Cardiac septum (tissue), 1 donor: ENCODE results near the gene TSPAN4. TPM values are rescaled to one million over a fixed set of nuclear protein-coding genes. Genes with fewer than 3 reads are reported as not detected.

Source experiments
- DNase-seq: peaks from one replicate; pipeline ENCODE4 v3.0.0-alpha.2; 2020; ENCODE audit warnings: low spot score
- intact Hi-C: fragments of 100-400 bp; cut with DNase I; formaldehyde crosslinking; loops from one replicate; pipeline ENCODE4 v1.14.0; 2022
- total RNA-seq: library from RNA; stranded (reverse); fragmentation: NEBNext Ultra II Directional; extraction: Animal tissue kit (Norgen Biotek cat#: 25700); gene quantifications from one replicate; pipeline ENCODE4 v1.2.1, GENCODE V29; 2021
- donor health status: DM: no; HTN: no; CAD: no.

Gene TSPAN4
- total RNA-seq, 1 donor from 2014 or later: 27.9 TPM

DNA sequence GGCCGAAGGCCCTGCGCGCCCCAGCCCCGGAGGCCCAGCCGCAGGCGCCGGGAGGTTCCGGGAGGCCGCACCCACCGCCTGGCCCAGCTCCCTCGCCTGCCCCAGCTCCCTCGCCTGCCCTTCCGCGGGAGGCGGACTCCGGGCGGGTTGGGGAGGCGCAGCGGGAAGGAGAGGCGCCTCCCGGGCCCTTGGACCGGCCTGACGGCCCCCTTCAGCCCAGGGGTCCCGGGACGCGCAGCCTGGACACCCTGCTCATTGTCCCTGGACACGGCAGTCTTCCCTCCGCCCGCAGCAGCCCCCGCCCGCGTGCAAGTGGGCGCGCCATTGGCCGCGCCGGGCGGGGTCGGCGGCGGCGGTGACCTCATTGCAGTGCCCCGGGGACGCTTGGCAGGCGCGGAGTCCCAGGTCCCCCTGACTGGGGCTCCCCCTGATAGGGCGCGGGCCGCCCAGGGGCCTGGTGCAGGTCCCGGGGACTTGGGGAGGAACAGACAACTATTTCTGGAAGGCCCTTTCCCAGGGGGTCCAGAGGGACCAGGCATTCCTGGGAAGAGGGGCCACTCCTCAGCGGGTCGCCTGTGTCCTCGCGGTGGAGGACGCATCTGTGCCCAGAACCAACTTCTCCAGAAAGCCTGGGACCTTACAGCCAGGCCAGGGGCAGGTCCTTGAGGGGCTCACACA is 9.4 kb upstream of the TSPAN4 start:
- peak; percentile 85 for DNase-seq
- intact Hi-C loops: no loop called here

DNA sequence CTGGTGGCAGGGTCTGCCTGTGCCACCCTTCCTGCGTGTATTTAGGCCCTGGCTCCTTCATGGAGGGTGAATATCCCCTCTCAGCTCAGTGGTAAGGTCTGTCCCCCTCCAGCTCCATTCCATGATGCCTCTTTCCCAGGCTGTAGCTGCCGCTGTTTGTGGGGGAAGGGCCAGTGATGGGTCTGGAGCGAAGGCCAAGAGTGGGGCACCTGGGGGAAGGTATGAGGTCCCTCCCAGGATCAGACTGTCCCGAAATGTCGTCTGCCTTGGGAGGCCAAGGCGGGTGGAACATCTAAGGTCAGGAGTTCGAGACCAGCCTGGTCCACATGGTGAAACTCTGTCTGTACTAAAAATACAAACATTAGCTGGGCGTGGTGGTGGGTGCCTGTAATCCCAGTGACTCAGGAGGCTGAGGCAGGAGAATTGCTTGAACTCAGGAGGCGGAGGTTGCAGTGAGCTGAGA is 8.8 kb upstream of the TSPAN4 start:
- DNase-seq: no peak

DNA sequence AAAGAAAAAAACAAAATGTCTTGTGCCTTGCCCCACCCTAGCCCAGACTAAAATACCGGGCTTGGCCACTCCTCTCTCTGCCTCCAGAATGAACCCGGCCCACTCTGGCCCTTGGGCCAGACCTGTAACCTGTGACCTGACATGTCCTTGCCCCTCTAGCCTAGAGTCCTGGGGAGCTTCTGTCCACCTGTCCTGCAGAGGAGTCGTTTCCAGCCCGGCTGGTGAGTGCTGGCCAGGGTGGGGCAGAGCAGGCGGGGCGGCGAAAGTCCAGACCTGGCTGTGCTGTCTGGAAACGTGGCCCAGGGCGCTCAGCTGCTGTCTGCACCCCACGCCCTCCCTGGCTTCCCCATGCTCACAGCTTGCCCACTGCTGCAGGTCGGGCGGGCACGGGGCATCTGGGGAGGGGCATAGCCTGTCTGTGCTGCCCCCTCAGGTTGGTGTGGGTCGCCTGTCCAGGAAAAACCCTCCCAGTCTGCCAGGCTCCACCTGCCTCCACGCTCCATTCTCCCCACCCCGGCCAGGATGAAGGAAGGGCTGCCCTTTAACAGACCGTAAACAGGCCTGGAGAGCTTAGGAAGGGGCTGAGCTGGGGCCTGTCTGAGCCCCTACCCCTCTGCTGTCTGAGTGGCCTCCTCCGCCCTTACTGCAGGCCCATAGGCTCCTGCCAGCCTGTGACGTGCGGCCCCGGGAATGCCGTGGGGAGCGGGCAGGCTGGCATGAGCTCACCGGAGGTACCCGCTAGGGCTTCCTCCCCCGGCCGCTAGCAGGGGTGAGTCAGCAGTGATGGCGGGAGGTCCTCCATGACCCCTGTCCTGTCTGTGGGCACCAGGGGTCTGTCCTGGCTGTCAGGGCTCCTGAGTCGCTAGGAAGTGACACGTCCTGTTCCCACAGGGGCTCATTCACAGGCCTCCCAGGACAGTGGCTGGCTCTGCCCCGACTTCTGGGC is 8.0 kb upstream of the TSPAN4 start:
- intact Hi-C loops: no loop called here
- DNase-seq: peak; percentile 91

More for the DNA sequence above, 8.8 kb upstream of the TSPAN4 start:
- intact Hi-C loops: no loop called here

DNA sequence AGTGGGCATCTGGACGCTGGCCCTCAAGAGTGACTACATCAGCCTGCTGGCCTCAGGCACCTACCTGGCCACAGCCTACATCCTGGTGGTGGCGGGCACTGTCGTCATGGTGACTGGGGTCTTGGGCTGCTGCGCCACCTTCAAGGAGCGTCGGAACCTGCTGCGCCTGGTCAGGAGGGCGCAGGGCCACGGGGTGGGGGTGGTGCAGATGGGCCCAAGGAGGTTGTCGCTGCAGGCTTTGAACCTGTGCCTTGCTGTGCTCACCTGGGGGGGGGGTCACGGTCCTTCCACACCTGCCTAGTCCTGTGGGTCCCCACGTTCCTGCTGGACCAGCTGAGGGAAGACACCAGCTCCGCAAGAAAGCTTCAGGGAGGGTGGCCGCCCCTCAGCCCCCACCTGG is 6.4 kb upstream of the TSPAN4 start:
- DNase-seq: no peak
- intact Hi-C loops: no loop called here

DNA sequence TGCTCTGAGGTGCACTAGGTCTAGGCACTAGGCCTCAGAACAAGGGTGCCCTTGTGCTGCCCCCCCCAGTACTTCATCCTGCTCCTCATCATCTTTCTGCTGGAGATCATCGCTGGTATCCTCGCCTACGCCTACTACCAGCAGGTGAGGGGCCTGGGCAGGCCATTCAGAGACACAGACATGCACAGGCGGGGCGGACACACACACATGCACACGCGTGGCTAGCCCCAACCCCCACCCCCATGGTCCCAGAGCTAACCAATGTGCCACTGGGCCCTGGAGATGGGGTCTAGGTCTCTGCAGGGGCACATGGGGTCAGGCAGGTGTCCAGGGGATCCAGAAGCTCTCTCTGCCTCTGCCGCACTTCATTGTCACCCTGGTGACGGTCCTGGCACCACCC is 6.0 kb upstream of the TSPAN4 start:
- DNase-seq: no peak

DNA sequence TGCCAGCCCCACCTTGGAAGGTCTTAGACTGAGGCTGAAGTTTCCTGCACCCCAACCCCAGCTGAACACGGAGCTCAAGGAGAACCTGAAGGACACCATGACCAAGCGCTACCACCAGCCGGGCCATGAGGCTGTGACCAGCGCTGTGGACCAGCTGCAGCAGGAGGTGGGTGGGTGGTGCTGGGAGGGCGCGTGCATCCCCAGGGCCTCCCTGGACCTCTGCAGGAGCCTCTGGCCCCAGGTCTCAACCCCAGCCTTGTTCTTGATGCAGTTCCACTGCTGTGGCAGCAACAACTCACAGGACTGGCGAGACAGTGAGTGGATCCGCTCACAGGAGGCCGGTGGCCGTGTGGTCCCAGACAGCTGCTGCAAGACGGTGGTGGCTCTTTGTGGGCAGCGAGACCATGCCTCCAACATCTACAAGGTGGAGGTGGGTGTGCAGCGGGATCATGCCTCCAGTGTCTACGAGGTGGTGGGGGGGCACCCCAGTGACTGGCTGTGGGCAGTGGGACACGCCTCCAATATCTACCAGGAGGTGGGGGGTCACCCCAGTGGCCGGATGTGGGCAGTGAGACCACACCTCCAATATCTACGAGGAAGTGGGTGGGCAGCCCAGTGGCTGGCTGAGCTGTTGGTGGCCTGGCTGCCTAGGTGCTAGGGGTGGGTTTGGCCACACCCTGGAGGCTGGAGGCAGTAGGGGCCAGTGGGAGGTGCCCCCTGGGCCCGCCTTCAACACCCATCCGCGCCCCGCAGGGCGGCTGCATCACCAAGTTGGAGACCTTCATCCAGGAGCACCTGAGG is 5.3 kb upstream of the TSPAN4 start:
- intact Hi-C loops: no loop called here
- DNase-seq: no peak

More for the DNA sequence above, 6.0 kb upstream of the TSPAN4 start:
- intact Hi-C loops: no loop called here

DNA sequence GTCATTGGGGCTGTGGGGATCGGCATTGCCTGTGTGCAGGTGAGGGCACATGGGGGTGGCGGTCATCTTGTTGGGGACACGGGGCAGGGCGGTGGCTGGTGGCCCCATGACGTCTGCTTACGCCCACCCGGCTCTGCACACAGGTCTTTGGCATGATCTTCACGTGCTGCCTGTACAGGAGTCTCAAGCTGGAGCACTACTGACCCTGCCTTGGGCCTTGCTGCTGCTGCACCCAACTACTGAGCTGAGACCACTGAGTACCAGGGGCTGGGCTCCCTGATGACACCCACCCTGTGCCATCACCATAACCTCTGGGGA is 4.7 kb upstream of the TSPAN4 start:
- intact Hi-C loops: no loop called here
- DNase-seq: no peak

DNA sequence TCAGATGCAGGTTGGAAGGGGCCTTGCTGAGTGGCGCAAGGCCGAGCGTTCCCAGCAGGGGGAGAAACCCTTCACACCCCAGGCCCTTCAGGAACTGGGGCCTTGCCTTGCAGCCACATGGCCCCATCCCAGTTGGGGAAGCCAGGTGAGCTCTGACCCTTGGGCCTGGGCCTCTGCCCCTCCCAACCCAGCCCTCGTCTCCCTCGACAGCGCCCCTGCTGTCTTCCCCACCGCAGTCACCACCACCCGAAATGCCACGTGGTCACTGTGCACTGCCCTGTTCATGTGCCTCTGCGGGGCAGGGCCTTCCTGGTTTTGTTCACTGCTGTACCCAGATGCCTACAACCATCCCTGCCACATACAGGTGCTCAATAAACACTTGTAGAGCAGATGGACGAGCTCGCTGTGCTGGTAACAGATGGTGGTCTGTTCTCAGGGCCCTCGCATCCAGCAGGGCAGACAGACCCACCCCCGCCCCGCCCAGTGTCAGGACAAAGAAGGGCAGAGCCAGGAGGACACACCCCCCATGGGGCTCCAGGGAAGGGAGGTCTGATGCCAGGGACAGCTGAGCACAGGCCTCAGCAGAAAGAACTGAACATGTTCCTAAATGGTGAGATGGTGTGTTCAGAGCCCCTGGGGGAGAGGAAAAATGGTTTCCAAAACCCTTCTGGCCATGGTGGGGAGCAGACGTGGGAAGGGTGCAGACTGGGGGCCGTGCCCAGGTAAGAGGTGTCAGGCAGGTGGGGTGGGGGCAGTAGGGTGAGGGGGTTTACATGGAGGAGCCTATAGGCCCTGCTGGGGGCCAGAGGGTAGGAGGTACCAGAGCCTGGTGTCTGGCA is 4.0 kb upstream of the TSPAN4 start:
- no peak for DNase-seq
- intact Hi-C loops: no loop called here

DNA sequence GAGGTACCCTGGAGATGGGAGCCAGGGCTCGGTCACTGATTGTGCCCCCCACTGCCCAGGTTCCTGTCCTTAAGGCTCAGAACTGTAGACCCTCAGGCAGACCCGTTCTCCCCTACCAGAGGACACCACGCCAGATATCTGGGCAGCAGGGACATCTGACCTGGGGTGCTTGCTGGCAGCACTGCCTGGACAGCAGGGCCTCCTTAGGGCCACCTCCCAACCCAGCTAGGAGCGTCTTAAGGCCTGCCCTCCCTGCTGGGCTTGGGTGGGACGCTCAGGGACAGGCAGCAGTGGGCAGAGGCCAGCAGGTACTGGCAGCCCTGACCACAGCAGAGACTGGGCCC is 3.4 kb upstream of the TSPAN4 start:
- DNase-seq: no peak
- intact Hi-C loops: no loop called here

DNA sequence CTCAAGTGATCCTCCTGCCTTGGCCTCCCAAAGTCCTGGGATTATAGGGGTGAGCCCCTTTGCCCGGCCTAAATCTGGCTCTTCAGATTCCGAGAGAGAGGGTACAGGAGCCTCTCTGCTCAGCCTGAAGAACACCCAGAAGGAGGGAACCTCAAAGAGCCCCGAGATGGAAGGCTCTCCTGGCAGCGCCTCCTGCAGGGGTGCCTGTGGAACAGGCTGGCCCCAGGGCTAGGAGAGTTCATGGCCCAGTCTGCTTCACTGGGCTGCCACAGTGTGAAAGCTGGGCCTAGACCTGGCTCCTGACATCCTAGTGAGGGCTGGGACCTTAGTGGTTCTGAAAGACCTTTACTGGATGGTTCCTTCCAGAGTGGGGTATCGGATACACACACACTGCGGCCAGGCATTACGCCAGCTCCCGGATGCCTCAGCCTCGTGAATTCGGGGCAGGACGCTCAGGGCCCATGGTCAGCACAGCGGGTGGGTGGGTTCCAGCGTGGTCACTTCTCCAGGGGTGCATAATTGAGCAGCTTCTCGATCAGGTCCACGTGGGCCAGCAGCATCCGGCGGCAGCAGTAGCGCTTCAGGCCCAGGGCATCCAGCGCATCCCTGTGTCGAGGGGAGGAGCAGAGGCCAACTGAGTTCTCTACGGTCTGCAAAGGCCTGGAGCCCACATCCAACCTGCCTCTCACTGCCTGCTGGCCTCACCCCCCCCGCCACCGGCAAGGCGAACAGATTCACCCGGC is 2.6 kb upstream of the TSPAN4 start:
- DNase-seq: no peak
- intact Hi-C loops: loop anchor here (5.0 kb wide), 1 partner anchor 33 kb away; the partner anchor contains the start of genes PIDD1 and RPLP2

DNA sequence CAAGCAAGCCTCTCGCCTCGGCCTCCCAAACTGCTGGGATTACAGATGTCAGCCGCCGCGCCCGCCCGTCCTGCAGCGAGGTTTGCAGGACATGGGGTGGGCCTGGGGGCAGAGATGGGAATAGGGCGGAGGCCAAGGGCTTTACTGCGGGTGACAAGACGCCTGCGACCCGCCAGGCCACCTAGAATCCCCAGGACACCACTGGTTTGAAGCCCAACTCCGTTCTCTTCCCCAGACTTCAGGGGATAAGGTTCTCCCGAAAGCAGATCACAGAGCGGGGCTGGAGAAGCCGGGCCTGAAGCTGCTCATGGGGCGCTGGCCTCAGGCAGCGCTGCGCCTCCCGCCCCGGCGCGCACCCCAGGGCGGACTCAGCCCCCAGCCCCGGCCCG is 677 bp upstream of the TSPAN4 start:
- intact Hi-C loops: loop anchor here (5.0 kb wide), 1 partner anchor 35 kb away; the partner anchor contains the start of genes PIDD1 and RPLP2
- DNase-seq: no peak

DNA sequence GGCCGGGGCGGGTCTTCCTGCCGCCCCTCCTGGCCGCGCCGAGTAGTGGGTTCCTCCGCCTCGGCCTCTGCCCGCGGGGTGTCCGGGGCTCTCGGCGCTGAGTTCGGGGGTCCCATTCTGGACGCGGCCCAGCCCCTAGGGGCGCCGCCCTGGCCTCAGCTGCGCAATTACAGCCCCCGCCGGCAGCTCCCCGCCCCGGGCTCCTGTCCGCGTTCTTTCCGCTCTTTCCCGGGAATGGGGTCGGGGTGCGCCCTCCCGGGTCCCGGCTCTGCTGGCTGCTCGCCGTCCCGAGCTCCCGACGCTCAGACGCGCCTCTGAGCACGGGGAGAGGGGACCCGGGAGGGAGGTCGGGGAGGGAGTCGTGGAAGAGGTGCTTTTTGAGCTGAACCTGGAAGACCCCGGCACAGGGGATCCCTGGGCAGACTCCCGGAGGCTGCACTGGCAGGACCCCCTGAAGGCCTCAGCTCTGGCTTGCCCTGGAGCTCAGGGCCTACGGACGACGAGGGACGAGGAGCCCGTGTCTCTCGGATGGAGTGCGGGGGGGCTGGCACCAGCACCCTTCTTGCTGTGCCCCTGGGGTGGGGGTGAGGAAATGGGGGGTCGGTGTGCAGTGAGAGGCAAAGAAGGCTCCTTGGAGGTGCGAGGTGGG is 558 bp downstream of the TSPAN4 start:
- intact Hi-C loops: loop anchor here (5.0 kb wide), 1 partner anchor 36 kb away; the partner anchor contains the start of genes PIDD1 and RPLP2
- DNase-seq: no peak

DNA sequence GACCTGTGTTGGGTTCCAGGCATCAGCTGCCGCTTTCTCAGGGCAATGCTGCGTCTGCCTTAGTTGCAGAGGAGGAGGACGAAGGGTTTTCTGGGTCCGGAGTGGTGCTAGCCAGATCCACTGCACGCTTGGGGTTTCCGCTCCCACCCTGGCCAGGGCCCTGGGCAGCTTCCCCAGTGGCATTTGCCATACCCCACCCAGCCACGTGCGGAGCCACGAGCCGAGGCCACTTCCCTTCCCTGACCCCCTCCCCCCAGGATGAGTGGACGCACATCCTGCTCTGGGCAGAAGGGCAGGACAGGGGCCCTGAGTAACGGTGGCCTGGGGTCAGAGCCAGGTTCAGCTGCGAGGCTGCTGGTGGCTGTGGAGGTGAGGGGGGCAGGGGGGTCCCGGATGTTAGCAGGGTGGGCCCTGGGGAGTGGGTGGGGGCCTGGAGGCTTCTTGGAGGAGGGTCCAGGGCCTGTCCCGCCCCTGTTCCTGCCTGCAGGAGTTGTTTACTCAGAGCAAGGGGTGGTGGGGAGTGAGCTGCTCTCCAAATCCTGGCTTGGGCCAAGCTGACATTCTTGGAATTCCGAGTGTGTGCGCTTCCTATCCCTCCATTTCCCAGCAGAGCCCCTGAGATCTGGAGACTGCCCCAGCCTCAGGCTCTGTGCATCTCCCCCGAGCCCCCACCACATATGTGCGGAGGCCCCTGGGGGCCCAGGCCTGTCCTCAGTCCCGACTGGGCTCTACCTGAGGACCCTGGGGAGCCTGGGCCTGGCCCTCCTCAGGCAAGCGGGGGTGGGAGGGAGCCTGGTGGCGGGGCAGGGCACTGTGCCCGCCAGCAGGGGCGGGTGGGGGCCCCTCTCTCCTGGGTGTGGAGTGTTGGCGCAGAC is 1.4 kb downstream of the TSPAN4 start:
- DNase-seq: peak; percentile 94
- intact Hi-C loops: loop anchor here (2.0 to 5.0 kb wide), 2 partner anchors 37 to 81 kb away; partner anchors contain the start of genes AP2A2, PIDD1 and RPLP2

DNA sequence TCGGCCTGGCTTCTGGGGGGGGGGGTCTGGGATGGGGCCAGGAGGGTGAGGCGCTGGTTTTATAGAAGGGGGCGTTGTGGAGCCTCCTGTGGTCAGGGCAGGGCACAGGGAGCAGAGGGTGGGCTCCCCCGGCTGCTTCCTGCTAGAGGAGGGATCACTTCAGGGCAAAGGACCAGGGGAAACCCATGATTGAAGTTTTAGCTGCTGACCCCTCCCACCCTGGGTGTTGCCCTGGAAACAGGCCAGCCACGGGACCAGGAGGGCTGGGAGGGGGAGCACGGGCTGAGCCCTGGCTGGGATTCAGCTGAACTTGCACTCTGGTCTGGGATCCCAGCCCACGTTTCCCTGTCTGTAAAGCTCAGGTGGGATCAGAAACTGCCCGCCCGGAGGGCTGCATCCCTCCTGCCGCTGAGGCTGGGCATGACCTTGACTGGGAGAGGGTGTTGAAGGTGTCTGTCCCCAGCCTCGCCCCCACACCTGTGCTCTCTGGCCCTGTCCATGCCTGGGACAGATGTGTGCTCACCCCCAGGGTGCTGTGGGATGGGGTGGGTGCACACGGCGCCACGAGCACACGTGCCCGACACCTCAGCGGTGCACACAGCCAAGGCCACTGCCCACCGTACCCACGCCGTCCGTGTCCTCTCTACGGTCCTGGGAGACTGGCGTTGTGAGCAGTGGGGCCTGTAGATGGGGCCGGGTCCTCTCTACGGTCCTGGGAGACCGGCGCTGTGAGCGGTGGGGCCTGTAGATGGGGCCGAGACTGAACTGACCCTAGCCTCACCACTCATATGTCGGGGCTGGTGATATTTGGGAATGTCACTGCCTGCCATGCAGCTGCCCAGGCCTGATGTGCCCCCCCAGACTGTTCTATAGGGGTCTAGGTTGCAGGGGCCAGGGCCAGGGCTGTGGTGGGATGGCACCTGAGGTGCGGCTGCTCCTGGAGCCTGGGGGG is 2.3 kb downstream of the TSPAN4 start:
- peak; percentile 93 for DNase-seq
- intact Hi-C loops: loop anchor here (2.0 to 5.0 kb wide), 2 partner anchors 38 to 80 kb away; partner anchors contain the start of genes AP2A2, PIDD1 and RPLP2

DNA sequence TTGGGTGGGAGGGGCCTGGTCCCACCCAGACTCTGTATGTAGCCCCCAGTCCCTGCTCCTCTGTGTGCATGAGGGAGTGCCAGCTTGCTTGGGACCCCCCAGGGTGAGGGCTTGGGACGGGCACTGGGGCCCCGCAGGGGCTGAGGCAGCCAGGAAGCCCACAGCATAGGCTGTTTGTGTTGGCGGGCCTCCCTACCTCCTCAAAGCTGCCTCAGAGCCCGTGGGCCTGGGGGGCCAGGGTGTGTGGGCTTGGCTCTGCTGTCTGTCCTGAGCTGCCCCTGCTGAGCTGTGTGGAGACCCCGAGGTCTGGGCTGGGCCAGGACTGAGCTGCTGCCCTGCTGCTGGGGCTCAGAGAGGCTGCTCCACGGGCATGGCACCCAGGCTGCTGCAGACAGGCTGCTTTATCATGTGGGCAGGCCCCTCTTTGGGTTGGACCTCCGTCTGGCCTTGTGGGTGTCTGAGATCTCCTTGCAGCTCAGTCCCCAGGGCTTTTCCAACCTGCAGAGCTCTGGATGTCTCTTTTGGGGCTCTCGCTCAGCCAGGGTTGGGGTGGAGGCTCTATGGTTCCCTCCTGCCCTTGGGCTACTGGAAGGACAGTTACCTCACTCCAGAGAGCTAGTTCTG is 3.3 kb downstream of the TSPAN4 start:
- intact Hi-C loops: loop anchor here (2.0 kb wide), 1 partner anchor 79 kb away; the partner anchor contains the start of gene AP2A2
- no peak for DNase-seq
